Ishikawa (cell line): ENCODE measurements around the gene BCL2L11.

Experiments used
- CEBPB ChIP-seq: IDR thresholded peaks from 2 replicates; pipeline ENCODE4 v1.6.1; 2012
- EP300 ChIP-seq: IDR thresholded peaks from 2 replicates; pipeline ENCODE4 v1.6.1; 2012; ENCODE audit warnings: borderline replicate concordance
- FOXM1 ChIP-seq: IDR thresholded peaks from 2 replicates; pipeline ENCODE4 v1.6.1; 2012; ENCODE audit warnings: low read depth, borderline replicate concordance
- RAD21 ChIP-seq: IDR thresholded peaks from 2 replicates; pipeline ENCODE4 v1.6.1; 2012; ENCODE audit warnings: low read depth
- TAF1 ChIP-seq: IDR thresholded peaks from 2 replicates; pipeline ENCODE4 v1.6.1; 2012; ENCODE audit warnings: low read depth, mild to moderate bottlenecking

- TF ChIP-seq RAD21 (no peak), EP300 (no peak), CEBPB (no peak), TAF1 (no peak), FOXM1 (no peak)
Observed at GRCh38 chr2:111207851-111208250, 87.1 kb downstream of the BCL2L11 start.
